ENCODE data around the gene MDK. TPM values are rescaled to one million over a fixed set of nuclear protein-coding genes. Genes with fewer than 3 reads are reported as not detected.

MDK gene
- total and polyA plus RNA-seq, 2 of the 4 experiments (the other 2 are of a cell fraction) = 25.8 to 377 TPM

DNA sequence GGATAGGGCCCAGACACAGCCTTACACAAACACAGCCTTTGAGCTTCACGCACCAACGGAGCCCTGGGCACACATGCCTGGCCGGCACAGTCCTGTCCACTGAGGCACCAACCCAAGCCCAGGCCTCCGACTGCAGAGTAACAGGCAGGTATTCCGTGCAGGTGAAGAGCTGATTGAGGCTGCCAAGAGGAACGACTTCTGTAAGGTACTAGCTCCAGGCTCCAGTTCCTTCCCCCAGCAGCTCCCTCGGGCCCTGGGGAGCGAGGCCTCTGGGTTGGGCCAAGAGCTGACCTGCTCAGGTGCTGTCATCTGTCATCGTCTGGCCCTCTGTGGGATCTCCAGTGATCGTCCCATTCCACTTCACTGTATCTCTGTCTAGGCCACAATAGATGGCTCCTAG lies 3.2 kb upstream of the MDK start:
- no peak overlapping the region for H2BK20ac ChIP-seq (ENCODE audit: low read depth, low read length)
- ATAC-seq (ENCODE audit: low read depth) (no peak), DNase-seq (no peak)
- POLR2A ChIA-PET (ENCODE audit: unreplicated experiment) = no interaction called here
- WGBS, 2 experiments (ENCODE audit: extremely low coverage in 2 of 2, insufficient read length in 1 of 2) = 97% methylated on average over 6 of the region's 10 CpGs; no CpG with 5 or more reads in 1 of the 2 experiments
- no peak overlapping the region for H4K91ac ChIP-seq (ENCODE audit: insufficient read depth, low read depth, low read length)
- no TSS peak for BruUV-seq (replicated peaks)
- CTCF ChIA-PET = no interaction called here
- H3K4ac ChIP-seq (ENCODE audit: low read depth, low read length) = no peak overlapping the region
- H2BK120ac ChIP-seq (ENCODE audit: low read depth, low read length) = no peak overlapping the region
- peaks cover 8% of the 10 kb centered on the region for H3K4me1 ChIP-seq (ENCODE audit: control insufficient read depth, insufficient read depth, low read length)
- H3K9ac ChIP-seq (ENCODE audit: low read depth, low read length) = no peak overlapping the region
- no peak for TF ChIP-seq CEBPB (IDR thresholded peaks at IDR 0.05; ENCODE audit: low read depth, low read length)
- no peak for TF ChIP-seq RFX5 (IDR thresholded peaks at IDR 0.05; ENCODE audit: low read depth, low read length)
- no peak for TF ChIP-seq NFE2L2 (IDR thresholded peaks at IDR 0.05; ENCODE audit: low read depth, low read length)
- TF ChIP-seq MXI1 (IDR thresholded peaks at IDR 0.05; ENCODE audit: borderline replicate concordance, low read depth, low read length) = no peak
- TF ChIP-seq BHLHE40 (IDR thresholded peaks at IDR 0.05; ENCODE audit: low read depth, low read length) = no peak
- TF ChIP-seq, protein P1, sequence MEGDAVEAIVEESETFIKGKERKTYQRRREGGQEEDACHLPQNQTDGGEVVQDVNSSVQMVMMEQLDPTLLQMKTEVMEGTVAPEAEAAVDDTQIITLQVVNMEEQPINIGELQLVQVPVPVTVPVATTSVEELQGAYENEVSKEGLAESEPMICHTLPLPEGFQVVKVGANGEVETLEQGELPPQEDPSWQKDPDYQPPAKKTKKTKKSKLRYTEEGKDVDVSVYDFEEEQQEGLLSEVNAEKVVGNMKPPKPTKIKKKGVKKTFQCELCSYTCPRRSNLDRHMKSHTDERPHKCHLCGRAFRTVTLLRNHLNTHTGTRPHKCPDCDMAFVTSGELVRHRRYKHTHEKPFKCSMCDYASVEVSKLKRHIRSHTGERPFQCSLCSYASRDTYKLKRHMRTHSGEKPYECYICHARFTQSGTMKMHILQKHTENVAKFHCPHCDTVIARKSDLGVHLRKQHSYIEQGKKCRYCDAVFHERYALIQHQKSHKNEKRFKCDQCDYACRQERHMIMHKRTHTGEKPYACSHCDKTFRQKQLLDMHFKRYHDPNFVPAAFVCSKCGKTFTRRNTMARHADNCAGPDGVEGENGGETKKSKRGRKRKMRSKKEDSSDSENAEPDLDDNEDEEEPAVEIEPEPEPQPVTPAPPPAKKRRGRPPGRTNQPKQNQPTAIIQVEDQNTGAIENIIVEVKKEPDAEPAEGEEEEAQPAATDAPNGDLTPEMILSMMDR (conservative IDR thresholded peaks at IDR 0.05; ENCODE audit: low read depth, low read length) = no peak
- TF ChIP-seq POLR2A (IDR thresholded peaks at IDR 0.05; ENCODE audit: low read depth, low read length) = no peak
- no peak for TF ChIP-seq FOS (IDR thresholded peaks at IDR 0.05; ENCODE audit: low read depth, low read length)
- TF ChIP-seq MAZ (IDR thresholded peaks at IDR 0.05; ENCODE audit: borderline replicate concordance, low read depth, low read length) = no peak
- TF ChIP-seq, protein P2, sequence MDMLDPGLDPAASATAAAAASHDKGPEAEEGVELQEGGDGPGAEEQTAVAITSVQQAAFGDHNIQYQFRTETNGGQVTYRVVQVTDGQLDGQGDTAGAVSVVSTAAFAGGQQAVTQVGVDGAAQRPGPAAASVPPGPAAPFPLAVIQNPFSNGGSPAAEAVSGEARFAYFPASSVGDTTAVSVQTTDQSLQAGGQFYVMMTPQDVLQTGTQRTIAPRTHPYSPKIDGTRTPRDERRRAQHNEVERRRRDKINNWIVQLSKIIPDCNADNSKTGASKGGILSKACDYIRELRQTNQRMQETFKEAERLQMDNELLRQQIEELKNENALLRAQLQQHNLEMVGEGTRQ (IDR thresholded peaks at IDR 0.05; ENCODE audit: low read depth, low read length) = no peak
- TF ChIP-seq RAD21 (IDR thresholded peaks at IDR 0.05; ENCODE audit: low read length) = no peak
- no peak for TF ChIP-seq ELK1 (IDR thresholded peaks at IDR 0.05; ENCODE audit: borderline replicate concordance, low read depth, low read length)
- TF ChIP-seq MAFK (IDR thresholded peaks at IDR 0.05; ENCODE audit: low read depth, low read length) = no peak
- TF ChIP-seq RCOR1 (IDR thresholded peaks at IDR 0.05; ENCODE audit: insufficient replicate concordance, low read length) = no peak
- no peak for TF ChIP-seq SMC3 (IDR thresholded peaks at IDR 0.05; ENCODE audit: low read depth, low read length)
- no peak for TF ChIP-seq CHD1 (IDR thresholded peaks at IDR 0.05; ENCODE audit: low read depth, low read length)
- no peak overlapping the region for H4K5ac ChIP-seq (ENCODE audit: low read depth, low read length)
- H3K36me3 ChIP-seq (ENCODE audit: control insufficient read depth, insufficient read depth, low read length) = peaks cover 25% of the 10 kb centered on the region
- no peak overlapping the region for H3K4me3 ChIP-seq (ENCODE audit: insufficient read depth, low read depth, low read length)
- H3K79me1 ChIP-seq (ENCODE audit: low read depth in 1 of 2, low read length in 2 of 2) = peaks cover 0 to 9% of the 10 kb centered on the region in 2 experiments; a peak in 2 of 4 replicates
- H2BK5ac ChIP-seq (ENCODE audit: low read depth, low read length, poor library complexity, severe bottlenecking) = no peak overlapping the region
- no peak overlapping the region for H3K4me2 ChIP-seq (ENCODE audit: low read depth, low read length)
- no peaks in the 10 kb centered on the region for H3K9me1 ChIP-seq (ENCODE audit: insufficient read depth, low read length)
- no peak overlapping the region for H2BK15ac ChIP-seq (ENCODE audit: low read depth, low read length)
- H4K8ac ChIP-seq (ENCODE audit: low read depth in 2 of 2, low read length in 2 of 2) = no peak overlapping the region
- no peak overlapping the region for H3K14ac ChIP-seq (replicated peaks; ENCODE audit: low read depth, low read length)
- no peak overlapping the region for H2AK5ac ChIP-seq (ENCODE audit: low read depth, low read length)
- no peak overlapping the region for H3K27ac ChIP-seq (ENCODE audit: insufficient read depth, low read length)
- dilution Hi-C loops (cut with HindIII; ENCODE audit: low sequenced_read_pairs, unreplicated experiment) (no loop called here), in situ Hi-C loops (cut with MboI; ENCODE audit: low sequenced_read_pairs) (no loop called here), intact Hi-C loops (cut with micrococcal nuclease) (no loop called here)
- H3K27me3 ChIP-seq (ENCODE audit: control insufficient read depth, insufficient read depth, low read length) = no peaks in the 10 kb centered on the region
- no peaks in the 10 kb centered on the region for H3K9me3 ChIP-seq (ENCODE audit: control insufficient read depth, insufficient read depth, low read length)
- H2AFZ ChIP-seq (replicated peaks; ENCODE audit: low read length, poor library complexity) = no peak overlapping the region
- H3K18ac ChIP-seq (ENCODE audit: low read depth, low read length) = no peak overlapping the region
- H3K56ac ChIP-seq (ENCODE audit: extremely low read depth, insufficient read depth, low read length) = no peak overlapping the region
- H3K23ac ChIP-seq (ENCODE audit: low read depth, low read length) = no peak overlapping the region
- no peaks in the 10 kb centered on the region for H4K20me1 ChIP-seq (ENCODE audit: insufficient read depth, low read length)
- no peak overlapping the region for H2AK9ac ChIP-seq (replicated peaks; ENCODE audit: low read depth, low read length, poor library complexity)

Data from IMR-90 (cell line).